ENCODE measurements around the gene PRR22. TPM values are rescaled to one million over a fixed set of nuclear protein-coding genes. Genes with fewer than 3 reads are reported as not detected.

PRR22 gene
- total RNA-seq, 4 donors from 2014 or later = 1.1 to 10.5 (median 1.6) TPM

DNA sequence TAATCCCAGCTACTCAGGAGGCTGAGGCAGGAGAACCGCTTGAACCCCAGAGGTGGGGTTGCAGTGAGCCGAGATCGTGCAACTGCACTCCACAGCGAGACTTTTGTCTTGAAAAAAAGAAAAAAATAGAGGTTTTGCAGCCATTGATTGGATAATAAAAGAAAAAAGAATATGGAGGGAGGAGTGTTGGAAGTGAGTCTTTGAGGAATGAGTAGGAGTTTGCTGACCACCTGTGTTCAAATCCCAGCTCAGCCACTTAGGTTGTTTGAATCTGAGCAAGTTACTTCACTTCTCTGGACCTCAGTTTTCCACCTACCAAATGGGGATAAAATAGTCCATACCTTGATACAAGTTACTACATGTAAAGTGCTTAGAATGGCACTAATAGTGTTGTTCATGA, 26.6 kb upstream of the PRR22 start:
- DNase-seq = no peak
- Histone ChIP-seq H3K4me3 (no peak overlapping the region), H3K27ac (no peak overlapping the region), H3K9me3 (no peaks in the 10 kb centered on the region), H3K36me3 (no peaks in the 10 kb centered on the region), H3K27me3 (no peaks in the 10 kb centered on the region), H3K4me1 (peaks cover 0 to 8% (median 1%) of the 10 kb centered on the region in 4 donors)
- TF ChIP-seq POLR2AphosphoS5 (IDR thresholded peaks at IDR 0.05) = no peak
- no peak for TF ChIP-seq POLR2A (IDR thresholded peaks at IDR 0.05)
- TF ChIP-seq, protein P1, sequence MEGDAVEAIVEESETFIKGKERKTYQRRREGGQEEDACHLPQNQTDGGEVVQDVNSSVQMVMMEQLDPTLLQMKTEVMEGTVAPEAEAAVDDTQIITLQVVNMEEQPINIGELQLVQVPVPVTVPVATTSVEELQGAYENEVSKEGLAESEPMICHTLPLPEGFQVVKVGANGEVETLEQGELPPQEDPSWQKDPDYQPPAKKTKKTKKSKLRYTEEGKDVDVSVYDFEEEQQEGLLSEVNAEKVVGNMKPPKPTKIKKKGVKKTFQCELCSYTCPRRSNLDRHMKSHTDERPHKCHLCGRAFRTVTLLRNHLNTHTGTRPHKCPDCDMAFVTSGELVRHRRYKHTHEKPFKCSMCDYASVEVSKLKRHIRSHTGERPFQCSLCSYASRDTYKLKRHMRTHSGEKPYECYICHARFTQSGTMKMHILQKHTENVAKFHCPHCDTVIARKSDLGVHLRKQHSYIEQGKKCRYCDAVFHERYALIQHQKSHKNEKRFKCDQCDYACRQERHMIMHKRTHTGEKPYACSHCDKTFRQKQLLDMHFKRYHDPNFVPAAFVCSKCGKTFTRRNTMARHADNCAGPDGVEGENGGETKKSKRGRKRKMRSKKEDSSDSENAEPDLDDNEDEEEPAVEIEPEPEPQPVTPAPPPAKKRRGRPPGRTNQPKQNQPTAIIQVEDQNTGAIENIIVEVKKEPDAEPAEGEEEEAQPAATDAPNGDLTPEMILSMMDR (IDR thresholded peaks at IDR 0.05) = no peak
- TF ChIP-seq EP300 (IDR thresholded peaks at IDR 0.05; ENCODE audit: low read depth) = no peak
- WGBS, 2 donors (ENCODE audit: low coverage in 1 of 2) = 93 to 94% methylated on average over 3 to 4 of the region's 4 CpGs
- intact Hi-C loops (cut with DNase I; ENCODE audit: low total_unique reads) = no loop called here
- in situ Hi-C loops (cut with MboI; ENCODE audit: low pct_ligation_motif_present in 1 of 4, low pct_unique_long_range_greater_than_20kb in 1 of 4, low sequenced_read_pairs in 3 of 4) = loop anchor here in 1 of 4 donors (10.0 kb wide), 1 partner anchor 74 kb away; no protein-coding TSS in a partner anchor

DNA sequence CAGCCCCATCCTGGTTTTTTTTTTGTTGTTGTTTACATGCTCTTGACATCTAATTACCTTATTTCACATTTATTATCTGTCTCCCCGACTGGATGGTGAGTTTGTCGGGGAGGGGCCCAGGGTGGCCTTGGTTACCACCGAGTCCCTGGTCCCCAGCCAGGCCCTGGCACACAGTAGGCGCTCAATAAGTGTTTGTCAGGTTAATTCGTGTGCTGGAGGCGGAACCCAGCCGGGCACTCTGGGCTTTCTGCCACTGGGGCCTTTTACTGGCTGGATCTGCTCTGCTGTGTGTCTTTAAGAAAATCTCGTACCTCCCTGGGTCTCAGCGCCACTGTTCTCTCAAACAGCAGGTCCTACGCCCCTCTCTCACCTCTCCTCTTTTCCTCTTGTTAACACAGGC, 24.9 kb upstream of the PRR22 start:
- H3K27me3 ChIP-seq = peaks cover 7% of the 10 kb centered on the region
- TF ChIP-seq POLR2A (IDR thresholded peaks at IDR 0.05) (no peak), EP300 (IDR thresholded peaks at IDR 0.05; ENCODE audit: low read depth) (no peak), POLR2AphosphoS5 (IDR thresholded peaks at IDR 0.05) (no peak)
- TF ChIP-seq, protein P1 (IDR thresholded peaks at IDR 0.05) = no peak
- peaks cover 0 to 14% (median 10%) of the 10 kb centered on the region in 4 donors for H3K4me1 ChIP-seq
- no peak for DNase-seq
- no peaks in the 10 kb centered on the region for H3K9me3 ChIP-seq
- WGBS, 2 donors (ENCODE audit: low coverage in 1 of 2) = 58 to 72% methylated on average over 7 to 10 of the region's 10 CpGs
- in situ Hi-C loops (cut with MboI; ENCODE audit: low pct_ligation_motif_present in 1 of 4, low pct_unique_long_range_greater_than_20kb in 1 of 4, low sequenced_read_pairs in 3 of 4) = loop anchor here in 3 of 4 donors (10.0 kb wide), 3 partner anchors 75 to 215 kb away; no protein-coding TSS in a partner anchor
- no peak overlapping the region for H3K27ac ChIP-seq
- H3K4me3 ChIP-seq = no peak overlapping the region
- no peaks in the 10 kb centered on the region for H3K36me3 ChIP-seq
- intact Hi-C loops (cut with DNase I; ENCODE audit: low total_unique reads) = no loop called here

DNA sequence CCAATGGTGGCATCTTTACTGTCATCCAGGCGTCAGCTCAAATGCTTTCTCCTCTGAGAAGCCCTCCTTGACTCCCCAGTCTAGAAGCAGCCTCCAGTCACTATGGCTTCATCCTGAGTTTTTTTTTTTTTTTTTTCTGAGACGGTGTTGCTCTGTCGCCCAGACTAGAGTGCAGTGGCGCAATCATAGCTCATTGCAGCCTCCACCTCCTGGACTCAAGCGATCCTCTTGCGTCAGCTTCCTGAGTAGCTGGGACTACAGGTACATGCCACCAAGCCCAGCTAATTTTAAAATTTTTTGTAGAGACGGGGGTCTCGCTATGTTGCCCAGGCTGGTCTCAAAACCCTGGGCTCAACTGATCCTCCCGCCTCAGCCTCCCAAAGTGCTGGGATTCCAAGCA, 24.5 kb upstream of the PRR22 start:
- intact Hi-C loops (cut with DNase I; ENCODE audit: low total_unique reads) = no loop called here
- H3K27ac ChIP-seq = no peak overlapping the region
- H3K36me3 ChIP-seq = no peaks in the 10 kb centered on the region
- WGBS, 2 donors (ENCODE audit: low coverage in 1 of 2) = 82 to 88% methylated on average over 7 to 9 of the region's 9 CpGs
- H3K27me3 ChIP-seq = peaks cover 10% of the 10 kb centered on the region
- H3K9me3 ChIP-seq = no peaks in the 10 kb centered on the region
- H3K4me1 ChIP-seq = peaks cover 0 to 18% (median 13%) of the 10 kb centered on the region in 4 donors
- TF ChIP-seq EP300 (IDR thresholded peaks at IDR 0.05; ENCODE audit: low read depth) (no peak), POLR2A (IDR thresholded peaks at IDR 0.05) (no peak), POLR2AphosphoS5 (IDR thresholded peaks at IDR 0.05) (no peak)
- TF ChIP-seq, protein P1 (IDR thresholded peaks at IDR 0.05) = no peak
- in situ Hi-C loops (cut with MboI; ENCODE audit: low pct_ligation_motif_present in 1 of 4, low pct_unique_long_range_greater_than_20kb in 1 of 4, low sequenced_read_pairs in 3 of 4) = loop anchor here in 3 of 4 donors (10.0 kb wide), 3 partner anchors 76 to 216 kb away; no protein-coding TSS in a partner anchor
- H3K4me3 ChIP-seq = no peak overlapping the region
- no peak for DNase-seq

DNA sequence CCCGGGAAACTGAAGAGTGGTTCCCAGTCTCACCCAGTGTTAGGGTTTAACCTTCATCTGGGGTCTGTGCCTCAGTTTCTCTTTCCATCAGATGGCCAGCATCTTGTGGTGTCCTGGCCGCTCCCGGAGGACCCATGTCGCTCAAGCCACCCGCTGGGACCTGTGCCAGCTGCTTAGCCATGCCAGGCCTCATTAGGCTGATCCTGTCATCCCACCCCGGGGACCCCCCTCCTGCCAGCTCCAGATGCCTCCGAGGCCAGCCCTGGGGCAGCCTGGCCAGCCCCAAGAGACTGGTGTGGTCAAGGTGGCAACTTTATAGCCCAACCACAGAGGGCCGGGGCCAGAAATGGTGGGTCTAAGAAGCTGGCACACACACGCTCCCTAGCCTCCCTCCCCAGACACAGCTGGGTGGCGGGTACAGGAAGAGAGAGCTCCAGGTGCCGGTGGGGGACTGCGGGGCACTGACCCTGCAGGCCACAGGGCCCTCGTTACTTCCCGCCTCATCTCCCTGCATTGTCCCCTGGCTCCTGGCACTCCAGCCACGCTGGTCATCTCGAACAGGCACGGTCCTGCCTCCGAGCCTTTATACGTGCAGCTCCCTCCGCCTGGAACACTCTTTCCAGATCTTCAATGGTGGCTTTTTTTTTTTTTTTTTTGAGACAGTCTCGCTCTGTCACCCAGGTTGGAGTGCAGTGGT, 23.7 kb upstream of the PRR22 start:
- no peaks in the 10 kb centered on the region for H3K9me3 ChIP-seq
- TF ChIP-seq, protein P1 (IDR thresholded peaks at IDR 0.05) = no peak
- TF ChIP-seq EP300 (IDR thresholded peaks at IDR 0.05; ENCODE audit: low read depth) (no peak), POLR2AphosphoS5 (IDR thresholded peaks at IDR 0.05) (no peak), POLR2A (IDR thresholded peaks at IDR 0.05) (no peak)
- H3K27ac ChIP-seq = no peak overlapping the region
- intact Hi-C loops (cut with DNase I; ENCODE audit: low total_unique reads) = no loop called here
- in situ Hi-C loops (cut with MboI; ENCODE audit: low pct_ligation_motif_present in 1 of 4, low pct_unique_long_range_greater_than_20kb in 1 of 4, low sequenced_read_pairs in 3 of 4) = loop anchor here in 3 of 4 donors (10.0 kb wide), 3 partner anchors 77 to 217 kb away; no protein-coding TSS in a partner anchor
- WGBS, 2 donors (ENCODE audit: low coverage in 1 of 2) = 83 to 89% methylated on average over 6 to 21 of the region's 21 CpGs
- peaks cover 16% of the 10 kb centered on the region for H3K27me3 ChIP-seq
- H3K4me1 ChIP-seq = peaks cover 4 to 25% (median 20%) of the 10 kb centered on the region in 4 donors
- H3K36me3 ChIP-seq = no peaks in the 10 kb centered on the region
- DNase-seq = no peak
- no peak overlapping the region for H3K4me3 ChIP-seq
